ENCODE measurements around the gene NKAIN4.

The NKAIN4 gene

GRCh38 chr20:63242736-63243135, 11.5 kb downstream of the NKAIN4 start:
- Histone ChIP-seq H3F3A (ENCODE audit: control insufficient read depth, insufficient read depth) (no peaks in the 10 kb centered on the region), H3K27ac (ENCODE audit: low read depth, low read length) (no peak overlapping the region), H4K20me1 (ENCODE audit: control insufficient read depth, insufficient read depth, low read depth, low read length) (no peaks in the 10 kb centered on the region), H3K9me3 (ENCODE audit: control insufficient read depth, insufficient read depth, low read length) (no peaks in the 10 kb centered on the region), H3K4me1 (ENCODE audit: control insufficient read depth, low read length) (no peaks in the 10 kb centered on the region), H3K79me2 (ENCODE audit: control insufficient read depth, low read length) (no peaks in the 10 kb centered on the region), H3K27me3 (ENCODE audit: control insufficient read depth, low read length) (no peaks in the 10 kb centered on the region), H3K9me2 (replicated peaks; ENCODE audit: control insufficient read depth, low read length) (no peaks in the 10 kb centered on the region), H3K4me2 (ENCODE audit: low read length) (no peak overlapping the region), H3K36me3 (ENCODE audit: control insufficient read depth, low read length) (no peaks in the 10 kb centered on the region), H3K4me3 (ENCODE audit: low read length) (no peak overlapping the region)
- no peak for TF ChIP-seq CTCF (IDR thresholded peaks at IDR 0.05; ENCODE audit: low read depth, low read length, poor library complexity, severe bottlenecking)
- no peak for TF ChIP-seq EZH2phosphoT487 (IDR thresholded peaks at IDR 0.05; ENCODE audit: borderline replicate concordance, low read length)

GRCh38 chr20:63241272-63241671, 13.0 kb downstream of the NKAIN4 start:
- Histone ChIP-seq H3K27ac (ENCODE audit: low read depth, low read length) (no peak overlapping the region), H4K20me1 (ENCODE audit: control insufficient read depth, insufficient read depth, low read depth, low read length) (no peaks in the 10 kb centered on the region), H3K4me1 (ENCODE audit: control insufficient read depth, low read length) (no peaks in the 10 kb centered on the region), H3K4me2 (ENCODE audit: low read length) (no peak overlapping the region), H3K27me3 (ENCODE audit: control insufficient read depth, low read length) (no peaks in the 10 kb centered on the region), H3K36me3 (ENCODE audit: control insufficient read depth, low read length) (no peaks in the 10 kb centered on the region), H3K9me2 (replicated peaks; ENCODE audit: control insufficient read depth, low read length) (no peaks in the 10 kb centered on the region), H3F3A (ENCODE audit: control insufficient read depth, insufficient read depth) (no peaks in the 10 kb centered on the region), H3K9me3 (ENCODE audit: control insufficient read depth, insufficient read depth, low read length) (no peaks in the 10 kb centered on the region), H3K4me3 (ENCODE audit: low read length) (no peak overlapping the region), H3K79me2 (ENCODE audit: control insufficient read depth, low read length) (no peaks in the 10 kb centered on the region)
- TF ChIP-seq EZH2phosphoT487 (IDR thresholded peaks at IDR 0.05; ENCODE audit: borderline replicate concordance, low read length) (no peak), CTCF (IDR thresholded peaks at IDR 0.05; ENCODE audit: low read depth, low read length, poor library complexity, severe bottlenecking) (no peak)

DNA sequence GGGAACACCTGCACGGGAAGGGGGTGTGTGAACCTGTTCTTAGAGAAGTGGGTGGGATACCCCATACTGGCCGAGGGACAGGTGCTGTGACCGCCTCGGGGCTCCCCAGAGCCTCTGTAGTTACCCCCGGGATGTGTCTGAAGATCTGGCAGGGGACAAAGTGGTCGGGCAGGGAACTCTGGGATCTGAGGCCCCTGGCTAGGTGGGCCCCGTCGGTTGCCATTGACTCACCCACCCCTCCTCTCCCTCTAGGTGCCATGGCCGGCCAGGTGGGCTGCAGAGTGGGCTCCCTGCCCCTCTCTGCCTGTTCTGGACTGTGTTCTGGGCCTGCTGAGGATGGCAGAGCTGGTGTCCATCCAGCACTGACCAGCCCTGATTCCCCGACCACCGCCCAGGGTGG, 14.3 kb downstream of the NKAIN4 start:
- Histone ChIP-seq H3K4me3 (ENCODE audit: low read length) (no peak overlapping the region), H3K4me2 (ENCODE audit: low read length) (no peak overlapping the region), H4K20me1 (ENCODE audit: control insufficient read depth, insufficient read depth, low read depth, low read length) (no peaks in the 10 kb centered on the region), H3K27ac (ENCODE audit: low read depth, low read length) (no peak overlapping the region), H3K4me1 (ENCODE audit: control insufficient read depth, low read length) (peaks cover 8% of the 10 kb centered on the region), H3K27me3 (ENCODE audit: control insufficient read depth, low read length) (no peaks in the 10 kb centered on the region), H3K36me3 (ENCODE audit: control insufficient read depth, low read length) (no peaks in the 10 kb centered on the region), H3F3A (ENCODE audit: control insufficient read depth, insufficient read depth) (0 out of 2 replicates have a peak, but pooled peaks cover 1% of the 10 kb centered on the region), H3K9me2 (replicated peaks; ENCODE audit: control insufficient read depth, low read length) (no peaks in the 10 kb centered on the region), H3K79me2 (ENCODE audit: control insufficient read depth, low read length) (no peaks in the 10 kb centered on the region), H3K9me3 (ENCODE audit: control insufficient read depth, insufficient read depth, low read length) (no peaks in the 10 kb centered on the region)
- TF ChIP-seq CTCF (IDR thresholded peaks at IDR 0.05; ENCODE audit: low read depth, low read length, poor library complexity, severe bottlenecking) = no peak
- TF ChIP-seq EZH2phosphoT487 (IDR thresholded peaks at IDR 0.05; ENCODE audit: borderline replicate concordance, low read length) = no peak

DNA sequence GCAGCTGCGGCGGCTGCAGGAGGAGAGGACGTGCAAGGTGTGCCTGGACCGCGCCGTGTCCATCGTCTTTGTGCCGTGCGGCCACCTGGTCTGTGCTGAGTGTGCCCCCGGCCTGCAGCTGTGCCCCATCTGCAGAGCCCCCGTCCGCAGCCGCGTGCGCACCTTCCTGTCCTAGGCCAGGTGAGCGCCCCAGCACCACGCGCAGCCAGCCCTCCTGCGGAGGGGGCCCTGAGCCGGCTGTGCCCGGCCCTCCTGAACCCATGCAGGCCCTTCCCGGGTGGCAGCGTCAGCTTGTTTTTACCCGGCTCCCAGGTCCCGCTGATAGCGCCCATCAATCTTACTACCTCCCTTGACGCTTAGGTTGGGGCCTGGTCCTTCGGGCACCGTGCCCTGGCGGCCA, 14.8 kb downstream of the NKAIN4 start:
- Histone ChIP-seq H3K79me2 (ENCODE audit: control insufficient read depth, low read length) (no peaks in the 10 kb centered on the region), H3K4me2 (ENCODE audit: low read length) (no peak overlapping the region), H3K27me3 (ENCODE audit: control insufficient read depth, low read length) (no peaks in the 10 kb centered on the region), H3K4me1 (ENCODE audit: control insufficient read depth, low read length) (peaks cover 14% of the 10 kb centered on the region), H4K20me1 (ENCODE audit: control insufficient read depth, insufficient read depth, low read depth, low read length) (no peaks in the 10 kb centered on the region), H3F3A (ENCODE audit: control insufficient read depth, insufficient read depth) (0 out of 2 replicates have a peak, but pooled peaks cover 3% of the 10 kb centered on the region), H3K9me3 (ENCODE audit: control insufficient read depth, insufficient read depth, low read length) (no peaks in the 10 kb centered on the region), H3K9me2 (replicated peaks; ENCODE audit: control insufficient read depth, low read length) (no peaks in the 10 kb centered on the region), H3K27ac (ENCODE audit: low read depth, low read length) (no peak overlapping the region), H3K4me3 (ENCODE audit: low read length) (no peak overlapping the region), H3K36me3 (ENCODE audit: control insufficient read depth, low read length) (no peaks in the 10 kb centered on the region)
- TF ChIP-seq EZH2phosphoT487 (IDR thresholded peaks at IDR 0.05; ENCODE audit: borderline replicate concordance, low read length) (no peak), CTCF (IDR thresholded peaks at IDR 0.05; ENCODE audit: low read depth, low read length, poor library complexity, severe bottlenecking) (no peak)

All from DOHH2 (cell line).